ENCODE measurements around the gene ZBTB16. TPM values are rescaled to one million over a fixed set of nuclear protein-coding genes. Genes with fewer than 3 reads are reported as not detected.

Gene ZBTB16
- total RNA-seq, 4 donors from 2014 or later, result 25.5 to 302 (median 151) TPM

DNA sequence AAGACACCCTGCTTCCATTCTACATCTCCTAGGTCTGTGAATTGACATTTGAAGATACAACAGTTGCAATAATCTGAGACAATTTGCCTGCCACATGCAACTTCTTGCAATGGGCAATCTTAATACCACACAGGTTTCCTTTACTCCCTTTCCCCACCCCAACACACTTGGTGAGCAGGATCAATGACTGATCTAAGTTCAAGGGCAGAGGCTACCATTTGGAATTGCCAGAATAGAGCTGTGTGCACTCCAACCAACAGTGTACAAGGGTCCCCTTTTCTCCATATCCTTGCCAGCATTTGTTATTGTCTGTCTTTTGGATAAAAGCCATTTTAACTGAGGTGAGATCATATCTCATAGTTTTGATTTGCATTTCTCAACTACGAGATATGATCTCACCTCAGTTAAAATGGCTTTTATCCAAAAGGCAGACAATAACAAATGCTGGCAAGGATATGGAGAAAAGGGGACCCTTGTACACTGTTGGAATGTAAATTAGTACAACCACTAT is 233.7 kb downstream of the ZBTB16 start:
- H3K4me3 ChIP-seq, result no peak overlapping the region
- TF ChIP-seq POLR2A (IDR thresholded peaks at IDR 0.05), result no peak
- TF ChIP-seq, protein P1, sequence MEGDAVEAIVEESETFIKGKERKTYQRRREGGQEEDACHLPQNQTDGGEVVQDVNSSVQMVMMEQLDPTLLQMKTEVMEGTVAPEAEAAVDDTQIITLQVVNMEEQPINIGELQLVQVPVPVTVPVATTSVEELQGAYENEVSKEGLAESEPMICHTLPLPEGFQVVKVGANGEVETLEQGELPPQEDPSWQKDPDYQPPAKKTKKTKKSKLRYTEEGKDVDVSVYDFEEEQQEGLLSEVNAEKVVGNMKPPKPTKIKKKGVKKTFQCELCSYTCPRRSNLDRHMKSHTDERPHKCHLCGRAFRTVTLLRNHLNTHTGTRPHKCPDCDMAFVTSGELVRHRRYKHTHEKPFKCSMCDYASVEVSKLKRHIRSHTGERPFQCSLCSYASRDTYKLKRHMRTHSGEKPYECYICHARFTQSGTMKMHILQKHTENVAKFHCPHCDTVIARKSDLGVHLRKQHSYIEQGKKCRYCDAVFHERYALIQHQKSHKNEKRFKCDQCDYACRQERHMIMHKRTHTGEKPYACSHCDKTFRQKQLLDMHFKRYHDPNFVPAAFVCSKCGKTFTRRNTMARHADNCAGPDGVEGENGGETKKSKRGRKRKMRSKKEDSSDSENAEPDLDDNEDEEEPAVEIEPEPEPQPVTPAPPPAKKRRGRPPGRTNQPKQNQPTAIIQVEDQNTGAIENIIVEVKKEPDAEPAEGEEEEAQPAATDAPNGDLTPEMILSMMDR (IDR thresholded peaks at IDR 0.05), result no peak
- no peaks in the 10 kb centered on the region for H3K27me3 ChIP-seq
- H3K36me3 ChIP-seq, result no peaks in the 10 kb centered on the region
- H3K9me3 ChIP-seq, result no peaks in the 10 kb centered on the region
- peak overlapping the region; percentile 90 to 96 for H3K27ac ChIP-seq
- no peak for DNase-seq
- intact Hi-C loops (cut with DNase I; ENCODE audit: low total_unique reads), result no loop called here
- H3K4me1 ChIP-seq, result peaks cover 7 to 10% of the 10 kb centered on the region in 2 donors

DNA sequence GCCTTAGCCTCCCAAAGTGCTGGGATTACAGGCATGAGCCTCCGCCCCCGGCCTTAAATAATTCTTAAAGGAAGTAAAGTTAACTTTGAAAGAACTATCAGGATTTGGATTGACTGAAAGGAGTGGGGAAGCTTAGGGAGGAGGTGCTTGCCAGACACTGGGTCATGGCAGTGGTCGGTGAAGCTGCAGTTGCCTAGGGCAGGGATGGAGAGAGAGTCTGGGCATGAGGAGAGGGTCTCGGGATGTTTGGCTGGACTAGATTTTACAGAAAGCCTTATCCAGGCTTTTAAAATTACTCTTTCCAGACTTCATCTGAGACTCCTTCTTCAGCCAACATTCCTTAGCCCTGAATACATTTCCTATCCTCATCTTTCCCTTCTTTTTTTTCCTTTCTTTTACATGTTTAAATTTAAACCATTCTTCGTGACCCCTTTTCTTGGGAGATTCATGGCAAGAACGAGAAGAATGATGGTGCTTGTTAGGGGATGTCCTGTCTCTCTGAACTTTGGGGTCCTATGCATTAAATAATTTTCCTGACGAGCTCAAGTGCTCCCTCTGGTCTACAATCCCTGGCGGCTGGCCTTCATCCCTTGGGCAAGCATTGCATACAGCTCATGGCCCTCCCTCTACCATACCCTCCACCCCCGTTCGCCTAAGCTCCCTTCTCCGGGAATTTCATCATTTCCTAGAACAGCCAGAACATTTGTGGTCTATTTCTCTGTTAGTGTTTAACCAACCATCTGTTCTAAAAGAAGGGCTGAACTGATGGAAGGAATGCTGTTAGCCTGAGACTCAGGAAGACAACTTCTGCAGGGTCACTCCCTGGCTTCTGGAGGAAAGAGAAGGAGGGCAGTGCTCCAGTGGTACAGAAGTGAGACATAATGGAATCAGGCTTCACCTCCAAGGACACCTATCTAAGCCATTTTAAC is 236.4 kb downstream of the ZBTB16 start, which contains the start of gene NNMT:
NNMT (plus strand) TSS at position 724 of the 929 bp plus-strand sequence; CDS start at position 882, 158 bp downstream.
- intact Hi-C loops (cut with DNase I; ENCODE audit: low total_unique reads), result no loop called here
- no peaks in the 10 kb centered on the region for H3K9me3 ChIP-seq
- peaks cover 7 to 10% of the 10 kb centered on the region in 2 donors for H3K4me1 ChIP-seq
- H3K4me3 ChIP-seq, result peak within 1 kb of the TSS; percentile 34 to 36
- H3K27ac ChIP-seq, result peak within 1 kb of the TSS; percentile 90 to 96
- peak; percentile 24 to 41 for TF ChIP-seq POLR2A (IDR thresholded peaks at IDR 0.05)
- TF ChIP-seq, protein P1 (IDR thresholded peaks at IDR 0.05), result no peak
- DNase-seq, result peak; percentile 74 to 85
- H3K27me3 ChIP-seq, result no peaks in the 10 kb centered on the region
- no peaks in the 10 kb centered on the region for H3K36me3 ChIP-seq

DNA sequence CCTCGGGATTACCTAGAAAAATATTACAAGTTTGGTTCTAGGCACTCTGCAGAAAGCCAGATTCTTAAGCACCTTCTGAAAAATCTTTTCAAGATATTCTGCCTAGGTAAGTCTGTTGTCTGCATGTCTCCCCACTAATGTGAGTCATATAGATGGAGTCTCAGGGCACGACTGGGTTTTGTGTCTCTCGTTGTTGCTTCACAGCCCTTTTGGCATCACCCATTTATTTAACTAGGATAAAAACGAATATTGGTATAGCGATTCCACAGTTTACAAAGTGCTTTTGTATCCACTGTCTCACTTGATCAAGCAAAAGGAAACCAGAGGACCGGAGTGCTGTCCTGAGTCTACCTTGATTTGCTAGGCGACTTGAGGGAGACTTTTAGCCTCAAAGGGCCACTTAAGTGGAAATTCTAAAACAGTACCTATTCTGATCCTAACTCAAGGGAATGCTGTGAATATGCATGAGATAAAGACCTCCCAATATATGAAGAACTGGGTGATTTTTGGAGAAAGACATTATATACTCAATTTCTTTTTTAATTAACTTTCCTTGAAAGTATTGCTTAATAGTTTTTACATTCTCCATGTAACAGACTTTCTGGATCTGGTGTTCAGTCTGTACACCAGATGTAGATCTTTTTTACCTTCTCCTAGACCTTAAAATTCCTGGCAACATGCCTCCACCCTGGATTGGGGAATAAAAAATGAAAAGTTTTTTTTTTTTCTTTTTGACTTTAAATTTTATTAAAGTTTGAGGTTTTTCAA is 237.3 kb downstream of the ZBTB16 start:
- no peaks in the 10 kb centered on the region for H3K36me3 ChIP-seq
- DNase-seq, result no peak
- H3K27me3 ChIP-seq, result no peaks in the 10 kb centered on the region
- peak overlapping the region; percentile 90 to 96 for H3K27ac ChIP-seq
- intact Hi-C loops (cut with DNase I; ENCODE audit: low total_unique reads), result no loop called here
- TF ChIP-seq, protein P1 (IDR thresholded peaks at IDR 0.05), result no peak
- no peak for TF ChIP-seq POLR2A (IDR thresholded peaks at IDR 0.05)
- peaks cover 7 to 10% of the 10 kb centered on the region in 2 donors for H3K4me1 ChIP-seq
- no peaks in the 10 kb centered on the region for H3K9me3 ChIP-seq
- peak overlapping the region; percentile 34 to 36 for H3K4me3 ChIP-seq

DNA sequence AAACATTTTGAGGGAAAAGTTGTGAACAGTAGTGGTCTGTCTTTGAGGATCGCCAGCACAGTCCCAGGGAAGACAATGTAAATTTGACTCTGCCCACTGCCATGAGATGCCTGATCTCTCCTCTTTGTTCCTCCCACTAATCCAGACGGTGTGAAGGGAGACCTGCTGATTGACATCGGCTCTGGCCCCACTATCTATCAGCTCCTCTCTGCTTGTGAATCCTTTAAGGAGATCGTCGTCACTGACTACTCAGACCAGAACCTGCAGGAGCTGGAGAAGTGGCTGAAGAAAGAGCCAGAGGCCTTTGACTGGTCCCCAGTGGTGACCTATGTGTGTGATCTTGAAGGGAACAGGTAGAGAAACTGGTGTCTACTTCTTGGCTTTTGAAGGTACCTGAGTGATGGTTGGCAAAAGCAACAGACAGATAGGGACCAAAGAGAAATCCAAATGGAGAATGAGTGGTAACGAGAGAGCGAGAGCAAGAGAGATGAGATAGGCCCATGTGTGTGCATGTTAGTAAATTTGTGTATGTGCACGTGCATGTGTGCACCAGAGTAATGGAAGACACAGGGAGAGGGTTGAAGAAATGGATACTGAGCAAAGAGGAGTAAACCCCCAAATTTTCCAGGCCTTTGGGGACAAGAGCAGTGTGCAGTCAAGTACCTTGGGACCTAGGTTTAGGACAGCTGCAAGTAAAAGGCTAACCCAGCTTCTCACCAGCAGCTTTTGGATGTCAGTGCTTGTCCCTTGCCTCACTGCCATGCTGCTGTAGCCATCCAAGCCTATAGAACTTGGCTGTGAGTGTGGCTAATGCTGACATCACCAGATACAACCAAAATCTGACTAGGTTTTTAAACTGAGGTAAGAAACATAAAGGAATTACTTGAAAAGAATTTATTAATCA is 238.5 kb downstream of the ZBTB16 start:
- DNase-seq, result no peak
- H3K4me3 ChIP-seq, result peak overlapping the region; percentile 34 to 36

More for the DNA sequence above, 238.5 kb downstream of the ZBTB16 start:
- Histone ChIP-seq H3K36me3 (no peaks in the 10 kb centered on the region), H3K27ac (peak overlapping the region; percentile 90 to 96), H3K9me3 (no peaks in the 10 kb centered on the region), H3K4me1 (peaks cover 0 to 10% of the 10 kb centered on the region in 2 donors), H3K27me3 (no peaks in the 10 kb centered on the region)
- intact Hi-C loops (cut with DNase I; ENCODE audit: low total_unique reads), result no loop called here
- TF ChIP-seq, protein P1 (IDR thresholded peaks at IDR 0.05), result no peak
- no peak for TF ChIP-seq POLR2A (IDR thresholded peaks at IDR 0.05)

All from uterus (tissue), 4 donors.